Nephron progenitor cell (in vitro differentiated cells): ENCODE data around the gene SH3RF1.
"Not testable (repeated sequence)": the region's sequence is repeated elsewhere in the genome, so short reads cannot be mapped to it uniquely, and the experiment has no call there.

Experiments
- DNase-seq: peaks from one replicate; pipeline ENCODE4 v3.0.0; 2021
- H3K27ac Mint-ChIP-seq: 2 replicates; pipeline ENCODE4 v1.8.0; 2021; ENCODE audit warnings: mild to moderate bottlenecking, moderate library complexity, mixed read lengths
- H3K27me3 Mint-ChIP-seq: 2 replicates; pipeline ENCODE4 v1.8.0; 2021; ENCODE audit warnings: mild to moderate bottlenecking, low read depth, mixed read lengths; ENCODE audit not compliant: poor library complexity
- H3K36me3 Mint-ChIP-seq: 2 replicates; pipeline ENCODE4 v1.8.0; 2021; ENCODE audit warnings: low read depth, mixed read lengths
- H3K4me1 Mint-ChIP-seq: 2 replicates; pipeline ENCODE4 v1.8.0; 2021; ENCODE audit warnings: mixed read lengths
- H3K4me3 Mint-ChIP-seq: 2 replicates; pipeline ENCODE4 v1.8.0; 2021; ENCODE audit warnings: mild to moderate bottlenecking, moderate library complexity, mixed read lengths
- H3K9me3 Mint-ChIP-seq: 2 replicates; pipeline ENCODE4 v1.8.0; 2021; ENCODE audit warnings: mild to moderate bottlenecking, moderate library complexity, mixed read lengths
- CTCF ChIP-seq: fragments of 200-600 bp; sonication (generic); IDR thresholded peaks from 2 replicates; pipeline ENCODE4 v1.5.0; 2021; ENCODE audit warnings: antibody characterized with exemption

SH3RF1 gene

GRCh38 chr4:169195032-169195431 lies 75.7 kb downstream of the SH3RF1 start:
- H3K4me1 Mint-ChIP-seq: peaks cover 24% of the 10 kb centered on the region

GRCh38 chr4:169189968-169190367 lies 80.8 kb downstream of the SH3RF1 start:
- not testable (repeated sequence) for H3K4me3 Mint-ChIP-seq, DNase-seq, H3K27ac Mint-ChIP-seq, H3K27me3 Mint-ChIP-seq
- H3K9me3 Mint-ChIP-seq: peaks cover 28% of the 10 kb centered on the region
- peaks cover 15% of the 10 kb centered on the region for H3K36me3 Mint-ChIP-seq
- peaks cover 22% of the 10 kb centered on the region for H3K4me1 Mint-ChIP-seq

More at GRCh38 chr4:169195032-169195431, 75.7 kb downstream of the SH3RF1 start:
- Mint-ChIP-seq H3K27me3 (no peaks in the 10 kb centered on the region), H3K9me3 (peaks cover 43% of the 10 kb centered on the region), H3K4me3 (no peak overlapping the region), H3K27ac (no peak overlapping the region), H3K36me3 (peaks cover 31% of the 10 kb centered on the region)
- TF ChIP-seq CTCF: no peak
- DNase-seq: no peak

- no peak for DNase-seq
- peaks cover 22% of the 10 kb centered on the region for H3K9me3 Mint-ChIP-seq
- TF ChIP-seq CTCF: no peak
- H3K27ac Mint-ChIP-seq: no peak overlapping the region
- H3K4me1 Mint-ChIP-seq: peaks cover 26% of the 10 kb centered on the region
- no peak overlapping the region for H3K4me3 Mint-ChIP-seq
- peaks cover 9% of the 10 kb centered on the region for H3K36me3 Mint-ChIP-seq
- H3K27me3 Mint-ChIP-seq: no peaks in the 10 kb centered on the region
These were observed 81.4 kb downstream of the SH3RF1 start for GRCh38 chr4:169189372-169189771.

- Mint-ChIP-seq H3K4me1 (peaks cover 35% of the 10 kb centered on the region), H3K27me3 (no peaks in the 10 kb centered on the region), H3K36me3 (peaks cover 8% of the 10 kb centered on the region), H3K4me3 (no peak overlapping the region), H3K9me3 (peaks cover 22% of the 10 kb centered on the region), H3K27ac (peak overlapping the region; percentile 31)
- DNase-seq: no peak
- no peak for TF ChIP-seq CTCF
These were observed 82.6 kb downstream of the SH3RF1 start for GRCh38 chr4:169188204-169188603.

- Mint-ChIP-seq H3K4me1 (peaks cover 40% of the 10 kb centered on the region), H3K36me3 (peaks cover 6% of the 10 kb centered on the region), H3K27me3 (no peaks in the 10 kb centered on the region), H3K4me3 (no peak overlapping the region), H3K9me3 (peaks cover 5% of the 10 kb centered on the region), H3K27ac (peak overlapping the region; percentile 73)
- DNase-seq: no peak
- no peak for TF ChIP-seq CTCF
These were observed 85.4 kb downstream of the SH3RF1 start for GRCh38 chr4:169185133-169185956.

GRCh38 chr4:169184686-169185085 lies 86.1 kb downstream of the SH3RF1 start:
- H3K27me3 Mint-ChIP-seq: no peaks in the 10 kb centered on the region

More at GRCh38 chr4:169184686-169185085, 86.1 kb downstream of the SH3RF1 start:
- Mint-ChIP-seq H3K36me3 (no peaks in the 10 kb centered on the region), H3K9me3 (no peaks in the 10 kb centered on the region), H3K27ac (no peak overlapping the region), H3K4me3 (no peak overlapping the region), H3K4me1 (peaks cover 42% of the 10 kb centered on the region)
- DNase-seq: no peak
- no peak for TF ChIP-seq CTCF
